Measurements from ENCODE around the gene KIF13A.
"Not testable (repeated sequence)": the region's sequence is repeated elsewhere in the genome, so short reads cannot be mapped to it uniquely, and the experiment has no call there.

Gene KIF13A

GRCh38 chr6:17816921-17817611 is 170.4 kb downstream of the KIF13A start:
- Histone ChIP-seq H3K9ac (ENCODE audit: low read depth in 1 of 2, low read length in 2 of 2) (no peak overlapping the region), H3K9me3 (ENCODE audit: control insufficient read depth in 2 of 2, low read length in 2 of 2) (no peaks in the 10 kb centered on the region), H3K27ac (ENCODE audit: low read depth in 2 of 2, low read length in 2 of 2) (no peak overlapping the region), H3K4me1 (ENCODE audit: control insufficient read depth in 2 of 2, insufficient read depth in 2 of 2, low read length in 2 of 2) (no peaks in the 10 kb centered on the region), H3K4me3 (ENCODE audit: low read length in 2 of 2) (no peak overlapping the region), H3K36me3 (ENCODE audit: control insufficient read depth in 2 of 2, insufficient read depth in 2 of 2, low read length in 2 of 2) (peaks cover 9 to 29% of the 10 kb centered on the region in 2 donors), H3K27me3 (ENCODE audit: control insufficient read depth in 2 of 2, insufficient read depth in 2 of 2, low read length in 2 of 2) (no peaks in the 10 kb centered on the region)

GRCh38 chr6:17813542-17813941 is 173.9 kb downstream of the KIF13A start:
- no peaks in the 10 kb centered on the region for H3K4me1 ChIP-seq (ENCODE audit: control insufficient read depth in 2 of 2, insufficient read depth in 2 of 2, low read length in 2 of 2)
- no peak overlapping the region for H3K9ac ChIP-seq (ENCODE audit: low read depth in 1 of 2, low read length in 2 of 2)
- no peaks in the 10 kb centered on the region for H3K9me3 ChIP-seq (ENCODE audit: control insufficient read depth in 2 of 2, low read length in 2 of 2)
- peaks cover 9 to 19% of the 10 kb centered on the region in 2 donors for H3K36me3 ChIP-seq (ENCODE audit: control insufficient read depth in 2 of 2, insufficient read depth in 2 of 2, low read length in 2 of 2)
- no peak overlapping the region for H3K4me3 ChIP-seq (ENCODE audit: low read length in 2 of 2)
- H3K27me3 ChIP-seq (ENCODE audit: control insufficient read depth in 2 of 2, insufficient read depth in 2 of 2, low read length in 2 of 2) = no peaks in the 10 kb centered on the region
- H3K27ac ChIP-seq (ENCODE audit: low read depth in 2 of 2, low read length in 2 of 2) = no peak overlapping the region

- Histone ChIP-seq H3K4me1 (ENCODE audit: control insufficient read depth in 2 of 2, insufficient read depth in 2 of 2, low read length in 2 of 2) (no peaks in the 10 kb centered on the region), H3K4me3 (ENCODE audit: low read length in 2 of 2) (no peak overlapping the region), H3K9me3 (ENCODE audit: control insufficient read depth in 2 of 2, low read length in 2 of 2) (no peaks in the 10 kb centered on the region), H3K27me3 (ENCODE audit: control insufficient read depth in 2 of 2, insufficient read depth in 2 of 2, low read length in 2 of 2) (no peaks in the 10 kb centered on the region), H3K9ac (ENCODE audit: low read depth in 1 of 2, low read length in 2 of 2) (no peak overlapping the region), H3K27ac (ENCODE audit: low read depth in 2 of 2, low read length in 2 of 2) (no peak overlapping the region), H3K36me3 (ENCODE audit: control insufficient read depth in 2 of 2, insufficient read depth in 2 of 2, low read length in 2 of 2) (peaks cover 17 to 21% of the 10 kb centered on the region in 2 donors)
These were observed 175.1 kb downstream of the KIF13A start for GRCh38 chr6:17812311-17812710.

- H3K27ac ChIP-seq (ENCODE audit: low read depth in 2 of 2, low read length in 2 of 2) = no peak overlapping the region
- H3K36me3 ChIP-seq (ENCODE audit: control insufficient read depth in 2 of 2, insufficient read depth in 2 of 2, low read length in 2 of 2) = peaks cover 12 to 17% of the 10 kb centered on the region in 2 donors
- H3K4me1 ChIP-seq (ENCODE audit: control insufficient read depth in 2 of 2, insufficient read depth in 2 of 2, low read length in 2 of 2) = no peaks in the 10 kb centered on the region
- H3K9ac ChIP-seq (ENCODE audit: low read depth in 1 of 2, low read length in 2 of 2) = no peak overlapping the region
- H3K9me3 ChIP-seq (ENCODE audit: control insufficient read depth in 2 of 2, low read length in 2 of 2) = no peaks in the 10 kb centered on the region
- no peak overlapping the region for H3K4me3 ChIP-seq (ENCODE audit: low read length in 2 of 2)
- H3K27me3 ChIP-seq (ENCODE audit: control insufficient read depth in 2 of 2, insufficient read depth in 2 of 2, low read length in 2 of 2) = no peaks in the 10 kb centered on the region
These were observed 178.8 kb downstream of the KIF13A start for GRCh38 chr6:17808609-17809008.

GRCh38 chr6:17807431-17807830 is 180.0 kb downstream of the KIF13A start:
- H3K4me1 ChIP-seq (ENCODE audit: control insufficient read depth in 2 of 2, insufficient read depth in 2 of 2, low read length in 2 of 2); H3K9me3 ChIP-seq (ENCODE audit: control insufficient read depth in 2 of 2, low read length in 2 of 2); H3K9ac ChIP-seq (ENCODE audit: low read depth in 1 of 2, low read length in 2 of 2); H3K27me3 ChIP-seq (ENCODE audit: control insufficient read depth in 2 of 2, insufficient read depth in 2 of 2, low read length in 2 of 2); H3K4me3 ChIP-seq (ENCODE audit: low read length in 2 of 2); H3K27ac ChIP-seq (ENCODE audit: low read depth in 2 of 2, low read length in 2 of 2): not testable (repeated sequence)
- H3K36me3 ChIP-seq (ENCODE audit: control insufficient read depth in 2 of 2, insufficient read depth in 2 of 2, low read length in 2 of 2) = peaks cover 14 to 22% of the 10 kb centered on the region in 2 donors

- H3K4me3 ChIP-seq (ENCODE audit: low read length in 2 of 2) = no peak overlapping the region
- no peaks in the 10 kb centered on the region for H3K9me3 ChIP-seq (ENCODE audit: control insufficient read depth in 2 of 2, low read length in 2 of 2)
- H3K27me3 ChIP-seq (ENCODE audit: control insufficient read depth in 2 of 2, insufficient read depth in 2 of 2, low read length in 2 of 2) = no peaks in the 10 kb centered on the region
- H3K9ac ChIP-seq (ENCODE audit: low read depth in 1 of 2, low read length in 2 of 2) = no peak overlapping the region
- H3K27ac ChIP-seq (ENCODE audit: low read depth in 2 of 2, low read length in 2 of 2) = no peak overlapping the region
- no peaks in the 10 kb centered on the region for H3K4me1 ChIP-seq (ENCODE audit: control insufficient read depth in 2 of 2, insufficient read depth in 2 of 2, low read length in 2 of 2)
- H3K36me3 ChIP-seq (ENCODE audit: control insufficient read depth in 2 of 2, insufficient read depth in 2 of 2, low read length in 2 of 2) = peaks cover 28 to 30% of the 10 kb centered on the region in 2 donors
These were observed 184.0 kb downstream of the KIF13A start for GRCh38 chr6:17803409-17803808.

- H3K27me3 ChIP-seq (ENCODE audit: control insufficient read depth in 2 of 2, insufficient read depth in 2 of 2, low read length in 2 of 2) = no peaks in the 10 kb centered on the region
- H3K9me3 ChIP-seq (ENCODE audit: control insufficient read depth in 2 of 2, low read length in 2 of 2) = no peaks in the 10 kb centered on the region
- no peak overlapping the region for H3K27ac ChIP-seq (ENCODE audit: low read depth in 2 of 2, low read length in 2 of 2)
- H3K4me3 ChIP-seq (ENCODE audit: low read length in 2 of 2) = no peak overlapping the region
- H3K4me1 ChIP-seq (ENCODE audit: control insufficient read depth in 2 of 2, insufficient read depth in 2 of 2, low read length in 2 of 2) = no peaks in the 10 kb centered on the region
- peaks cover 40 to 57% of the 10 kb centered on the region in 2 donors for H3K36me3 ChIP-seq (ENCODE audit: control insufficient read depth in 2 of 2, insufficient read depth in 2 of 2, low read length in 2 of 2)
- H3K9ac ChIP-seq (ENCODE audit: low read depth in 1 of 2, low read length in 2 of 2) = no peak overlapping the region
These were observed 188.8 kb downstream of the KIF13A start for GRCh38 chr6:17798477-17799154.

- Histone ChIP-seq H3K4me3 (ENCODE audit: low read length in 2 of 2) (no peak overlapping the region), H3K27me3 (ENCODE audit: control insufficient read depth in 2 of 2, insufficient read depth in 2 of 2, low read length in 2 of 2) (no peaks in the 10 kb centered on the region), H3K36me3 (ENCODE audit: control insufficient read depth in 2 of 2, insufficient read depth in 2 of 2, low read length in 2 of 2) (peaks cover 34 to 45% of the 10 kb centered on the region in 2 donors), H3K9me3 (ENCODE audit: control insufficient read depth in 2 of 2, low read length in 2 of 2) (no peaks in the 10 kb centered on the region), H3K9ac (ENCODE audit: low read depth in 1 of 2, low read length in 2 of 2) (no peak overlapping the region), H3K27ac (ENCODE audit: low read depth in 2 of 2, low read length in 2 of 2) (no peak overlapping the region), H3K4me1 (ENCODE audit: control insufficient read depth in 2 of 2, insufficient read depth in 2 of 2, low read length in 2 of 2) (no peaks in the 10 kb centered on the region)
These were observed 196.9 kb downstream of the KIF13A start for GRCh38 chr6:17790489-17790888.

- no peaks in the 10 kb centered on the region for H3K4me1 ChIP-seq (ENCODE audit: control insufficient read depth in 2 of 2, insufficient read depth in 2 of 2, low read length in 2 of 2)
- no peaks in the 10 kb centered on the region for H3K27me3 ChIP-seq (ENCODE audit: control insufficient read depth in 2 of 2, insufficient read depth in 2 of 2, low read length in 2 of 2)
- no peak overlapping the region for H3K27ac ChIP-seq (ENCODE audit: low read depth in 2 of 2, low read length in 2 of 2)
- no peak overlapping the region for H3K9ac ChIP-seq (ENCODE audit: low read depth in 1 of 2, low read length in 2 of 2)
- peaks cover 49 to 53% of the 10 kb centered on the region in 2 donors for H3K36me3 ChIP-seq (ENCODE audit: control insufficient read depth in 2 of 2, insufficient read depth in 2 of 2, low read length in 2 of 2)
- H3K4me3 ChIP-seq (ENCODE audit: low read length in 2 of 2) = no peak overlapping the region
- no peaks in the 10 kb centered on the region for H3K9me3 ChIP-seq (ENCODE audit: control insufficient read depth in 2 of 2, low read length in 2 of 2)
These were observed 202.2 kb downstream of the KIF13A start for GRCh38 chr6:17785094-17785787.

- Histone ChIP-seq H3K9ac (ENCODE audit: low read depth in 1 of 2, low read length in 2 of 2) (no peak overlapping the region), H3K9me3 (ENCODE audit: control insufficient read depth in 2 of 2, low read length in 2 of 2) (no peaks in the 10 kb centered on the region), H3K4me1 (ENCODE audit: control insufficient read depth in 2 of 2, insufficient read depth in 2 of 2, low read length in 2 of 2) (no peaks in the 10 kb centered on the region), H3K27me3 (ENCODE audit: control insufficient read depth in 2 of 2, insufficient read depth in 2 of 2, low read length in 2 of 2) (no peaks in the 10 kb centered on the region), H3K4me3 (ENCODE audit: low read length in 2 of 2) (no peak overlapping the region), H3K27ac (ENCODE audit: low read depth in 2 of 2, low read length in 2 of 2) (no peak overlapping the region), H3K36me3 (ENCODE audit: control insufficient read depth in 2 of 2, insufficient read depth in 2 of 2, low read length in 2 of 2) (peaks cover 43 to 57% of the 10 kb centered on the region in 2 donors)
These were observed 207.4 kb downstream of the KIF13A start for GRCh38 chr6:17780061-17780460.

All from mucosa of rectum (tissue), 2 donors.